Small intestine (tissue), 7 donors: Measurements from ENCODE around the gene PXT1. TPM values are rescaled to one million over a fixed set of nuclear protein-coding genes. Genes with fewer than 3 reads are reported as not detected.
A peak's percentile ranks its signal among the peaks of the same experiment; 100 is the strongest.
"Not testable (repeated sequence)": the region's sequence is repeated elsewhere in the genome, so short reads cannot be mapped to it uniquely, and the experiment has no call there.

Source experiments
- DNase-seq, 2 donors: peaks; one replicate each; pipeline versions ENCODE4 v3.0.0 to v3.0.0-alpha.2; 2013
- FAIRE-seq: peaks from 2 replicates; lab custom pipeline; 2012; peaks lifted over from hg19 to GRCh38; lab: Jason Lieb, UNC
- H3K27ac ChIP-seq, 3 donors: one replicate each; pipeline ENCODE4 v1.5.1; 2013; ENCODE audit warnings: low read length in 2 of 3, mild to moderate bottlenecking in 2 of 3, control low read depth in 1 of 3, inconsistent platforms in 1 of 3, low read depth in 1 of 3, moderate library complexity in 1 of 3
- H3K27me3 ChIP-seq, 3 donors: one replicate each; pipeline ENCODE4 v1.6.1; 2013; ENCODE audit warnings: low read length in 3 of 3, inconsistent platforms in 1 of 3; ENCODE audit not compliant: control insufficient read depth in 3 of 3, insufficient read depth in 3 of 3
- H3K36me3 ChIP-seq, 3 donors: one replicate each; pipeline ENCODE4 v1.6.1; 2013; ENCODE audit warnings: low read length in 3 of 3, inconsistent platforms in 1 of 3, low read depth in 1 of 3, mild to moderate bottlenecking in 1 of 3, moderate library complexity in 1 of 3; ENCODE audit not compliant: control insufficient read depth in 3 of 3, insufficient read depth in 2 of 3
- H3K4me1 ChIP-seq, 3 donors: one replicate each; pipeline ENCODE4 v1.6.1; 2013; ENCODE audit warnings: low read length in 2 of 3, inconsistent platforms in 1 of 3, low read depth in 1 of 3, mild to moderate bottlenecking in 1 of 3, moderate library complexity in 1 of 3; ENCODE audit not compliant: control insufficient read depth in 3 of 3, insufficient read depth in 2 of 3
- H3K4me3 ChIP-seq, 3 donors: one replicate each; pipeline ENCODE4 v1.5.1; 2013; ENCODE audit warnings: low read length in 3 of 3, control low read depth in 1 of 3, inconsistent platforms in 1 of 3, low read depth in 1 of 3, mild to moderate bottlenecking in 1 of 3, moderate library complexity in 1 of 3
- H3K9me3 ChIP-seq, 2 donors: one replicate each; pipeline ENCODE4 v1.6.1; 2013; ENCODE audit warnings: low read depth in 1 of 2, low read length in 1 of 2; ENCODE audit not compliant: control insufficient read depth in 2 of 2, insufficient read depth in 1 of 2
- WGBS, 3 donors: extraction: QIAGEN DNeasy Blood & Tissue Kit; methylation state at CpG; one replicate each; pipeline ENCODE4 v1.1.7; 2013; 5-methylcytosine and 5-hydroxymethylcytosine counted together
- polyA plus RNA-seq, 4 donors: library from polyadenylated mRNA; stranded (reverse) in 3 of 4; unstranded in 1 of 4; fragments of 200-250 nt in 3 of 4; fragments of 120-200 nt in 1 of 4; gene quantifications; one replicate each; pipeline versions ENCODE4 v1.2.1 to v1.2.3, GENCODE V29; 2013
- donor health status: healthy with polysubstance abuse.
- donor health status: control.
- donor health status: control.
- donor health status: Bipolar disorder and iron deficiency.
- donor health status: healthy.

The PXT1 gene
- polyA plus RNA-seq, 4 donors, result 0.10 TPM; not detected in 3

- FAIRE-seq, result no peak
Measured at GRCh38 chr6:36367743-36368142, 74.9 kb downstream of the PXT1 start.

GRCh38 chr6:36364669-36365479 lies 77.8 kb downstream of the PXT1 start:
- WGBS, 3 donors, result 23 to 62% (median 29%) methylated on average over 14 to 19 of the region's 19 CpGs
- no peak for FAIRE-seq
- H3K27ac ChIP-seq, result peak overlapping the region; percentile 48 to 85 (median 83)

More at GRCh38 chr6:36367743-36368142, 74.9 kb downstream of the PXT1 start:
- Histone ChIP-seq H3K36me3 (peaks cover 0 to 57% (median 7%) of the 10 kb centered on the region in 3 donors), H3K4me3 (no peak overlapping the region), H3K4me1 (peaks cover 0 to 21% (median 0%) of the 10 kb centered on the region in 3 donors), H3K9me3 (no peaks in the 10 kb centered on the region), H3K27me3 (no peaks in the 10 kb centered on the region), H3K27ac (no peak overlapping the region)
- DNase-seq, result no peak
- 69 to 87% (median 74%) methylated on average over 3 of the region's 3 CpGs for WGBS, 3 donors

DNA sequence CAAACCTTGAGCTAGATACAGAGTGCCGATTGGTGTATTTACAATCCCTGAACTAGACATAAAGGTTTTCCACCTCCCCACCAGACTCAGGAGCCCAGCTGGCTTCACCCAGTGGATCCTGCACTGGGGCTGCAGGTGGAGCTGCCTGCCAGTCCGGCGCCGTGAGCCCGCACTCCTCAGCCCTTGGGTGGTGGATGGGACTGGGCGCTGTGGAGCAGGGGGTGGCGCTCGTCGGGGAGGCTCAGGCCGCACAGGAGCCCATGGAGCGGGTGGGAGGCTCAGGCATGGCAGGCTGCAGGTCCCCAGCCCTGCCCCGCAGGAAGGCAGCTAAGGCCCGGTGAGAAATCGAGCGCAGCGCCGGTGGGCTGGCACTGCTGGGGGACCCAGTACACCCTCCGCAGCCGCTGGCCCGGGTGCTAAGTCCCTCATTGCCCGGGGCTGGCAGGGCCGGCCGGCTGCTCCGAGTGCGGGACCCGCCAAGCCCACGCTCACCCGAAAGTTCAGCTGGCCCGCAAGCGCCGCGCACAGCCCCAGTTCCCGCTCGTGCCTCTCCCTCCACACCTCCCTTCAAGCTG lies 78.5 kb downstream of the PXT1 start:
- Histone ChIP-seq H3K36me3 (peaks cover 0 to 36% (median 2%) of the 10 kb centered on the region in 3 donors), H3K27ac (peak overlapping the region in 2 of 3 donors; percentile 83 to 85), H3K4me1 (peaks cover 0 to 25% (median 2%) of the 10 kb centered on the region in 3 donors)
- H3K9me3 ChIP-seq, H3K27me3 ChIP-seq, FAIRE-seq, DNase-seq, H3K4me3 ChIP-seq: not testable (repeated sequence)
- 94 to 96% (median 95%) methylated on average over 13 to 34 of the region's 34 CpGs for WGBS, 3 donors

More at GRCh38 chr6:36364669-36365479, 77.8 kb downstream of the PXT1 start:
- H3K4me3 ChIP-seq, result no peak overlapping the region
- H3K9me3 ChIP-seq, result no peaks in the 10 kb centered on the region
- peak; percentile 83 to 86 for DNase-seq
- peaks cover 0 to 42% (median 4%) of the 10 kb centered on the region in 3 donors for H3K36me3 ChIP-seq
- peaks cover 0 to 25% (median 2%) of the 10 kb centered on the region in 3 donors for H3K4me1 ChIP-seq
- no peaks in the 10 kb centered on the region for H3K27me3 ChIP-seq

DNA sequence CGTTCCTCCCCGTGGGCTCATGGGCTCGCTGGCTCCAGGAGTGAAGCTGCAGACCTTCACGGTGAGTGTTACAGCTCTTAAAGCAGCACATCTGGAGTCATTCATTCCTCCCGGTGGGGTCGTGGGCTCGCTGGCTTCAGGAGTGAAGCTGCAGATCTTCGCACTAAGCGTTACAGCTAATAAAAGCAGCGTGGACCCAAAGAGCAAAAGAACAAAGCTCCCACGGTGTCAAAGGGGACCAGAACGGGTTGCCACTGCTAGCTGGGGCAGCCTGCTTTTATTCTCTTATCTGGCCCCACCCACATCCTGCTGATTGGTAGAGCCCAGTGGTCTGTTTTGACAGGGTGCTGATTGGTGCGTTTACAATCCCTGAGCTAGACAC lies 79.3 kb downstream of the PXT1 start:
- 84 to 91% (median 88%) methylated on average over 12 to 13 of the region's 13 CpGs for WGBS, 3 donors
- peaks cover 0 to 28% (median 2%) of the 10 kb centered on the region in 3 donors for H3K36me3 ChIP-seq
- H3K4me3 ChIP-seq, H3K27me3 ChIP-seq, FAIRE-seq, H3K9me3 ChIP-seq, DNase-seq, H3K27ac ChIP-seq: not testable (repeated sequence)
- peaks cover 2 to 32% (median 4%) of the 10 kb centered on the region in 3 donors for H3K4me1 ChIP-seq

DNA sequence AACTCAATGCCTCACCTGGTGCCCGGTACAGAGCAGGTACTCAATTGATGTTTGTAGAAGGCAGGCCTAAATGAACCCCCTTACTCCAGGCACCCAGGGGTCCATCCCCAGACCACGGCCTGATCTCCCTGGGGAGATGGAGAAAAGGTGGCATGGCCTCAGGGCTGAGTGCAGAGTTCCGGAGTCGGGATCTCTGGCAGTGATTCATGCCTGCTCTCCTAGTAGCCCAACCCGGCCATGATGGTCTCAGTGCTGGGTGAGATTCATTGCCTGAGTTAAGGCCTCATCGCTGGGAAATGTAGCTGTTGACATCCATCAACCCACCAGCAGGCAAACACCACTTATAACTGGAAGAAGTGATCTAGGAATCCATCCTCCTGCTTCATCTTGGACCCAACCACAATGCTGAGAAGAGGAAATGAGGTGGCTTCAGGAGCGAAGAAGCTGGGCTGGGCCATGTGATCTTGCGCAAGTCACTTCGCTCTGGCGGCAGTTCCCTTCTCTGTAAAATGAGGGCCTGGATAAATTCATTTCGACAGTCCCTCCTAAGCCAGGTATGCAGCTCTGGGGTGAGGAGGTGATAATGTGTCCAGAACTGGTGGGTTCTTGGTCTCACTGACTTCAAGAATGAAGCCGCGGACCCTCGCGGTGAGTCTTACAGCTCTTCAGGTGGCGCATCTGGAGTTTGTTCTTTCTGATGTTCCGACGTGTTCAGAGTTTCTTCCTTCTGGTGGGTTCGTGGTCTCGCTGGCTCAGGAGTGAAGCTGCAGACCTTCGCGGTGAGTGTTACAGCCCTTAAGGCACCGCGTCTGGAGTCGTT lies 79.9 kb downstream of the PXT1 start:
- Histone ChIP-seq H3K4me3 (no peak overlapping the region), H3K27ac (no peak overlapping the region), H3K9me3 (no peaks in the 10 kb centered on the region), H3K36me3 (peaks cover 0 to 24% (median 2%) of the 10 kb centered on the region in 3 donors), H3K4me1 (peaks cover 2 to 38% (median 5%) of the 10 kb centered on the region in 3 donors), H3K27me3 (no peaks in the 10 kb centered on the region)
- FAIRE-seq (no peak), DNase-seq (no peak)
- 90 to 94% (median 94%) methylated on average over 25 of the region's 25 CpGs for WGBS, 3 donors

- FAIRE-seq, result no peak
- 84 to 89% (median 88%) methylated on average over 11 of the region's 11 CpGs for WGBS, 3 donors
Measured at GRCh38 chr6:36361071-36361470, 81.6 kb downstream of the PXT1 start.

DNA sequence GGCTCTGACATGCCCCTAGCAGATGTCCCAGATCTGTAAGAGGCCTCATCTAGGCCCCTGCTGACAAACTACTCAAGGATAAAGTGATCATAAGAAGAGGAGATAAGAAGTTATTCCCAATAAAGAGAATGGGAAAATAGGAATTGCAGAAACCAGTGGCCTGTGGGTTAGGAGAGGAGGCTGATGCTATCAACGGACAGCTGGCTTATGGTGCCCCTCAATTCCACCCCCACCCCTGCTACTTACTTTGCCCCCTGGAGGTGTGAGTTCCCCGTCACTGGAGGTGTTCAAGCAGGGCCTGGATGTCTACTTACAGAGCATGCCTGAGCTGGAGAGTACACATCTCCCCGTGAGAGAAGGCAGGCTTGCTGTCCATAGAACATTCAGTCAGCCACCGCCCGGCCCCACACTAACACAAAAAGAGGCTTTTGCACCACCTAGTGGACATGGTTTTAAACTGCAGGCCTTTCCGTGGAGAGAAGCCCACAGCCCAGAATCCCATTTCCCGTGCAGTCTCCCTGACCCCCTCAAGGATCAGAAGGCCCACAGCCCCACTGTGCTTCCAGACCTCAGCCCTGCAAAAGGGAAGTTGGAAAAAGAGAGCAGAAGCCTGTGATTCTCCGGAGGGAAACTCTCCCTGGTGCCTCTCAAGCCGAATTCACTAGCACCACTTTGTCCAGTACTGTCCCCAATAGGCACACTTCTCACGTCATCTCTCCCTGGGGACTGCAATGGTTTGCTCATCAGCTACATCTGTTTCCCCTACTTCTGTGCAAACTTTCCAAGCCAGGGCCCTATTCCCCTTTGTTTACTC lies 82.2 kb downstream of the PXT1 start:
- 21 to 23% (median 22%) methylated on average over 10 of the region's 10 CpGs for WGBS, 3 donors
- peak overlapping the region in 1 of 3 donors; percentile 54 for H3K27ac ChIP-seq
- H3K9me3 ChIP-seq, result no peaks in the 10 kb centered on the region
- no peak overlapping the region for H3K4me3 ChIP-seq
- DNase-seq (peak; percentile 87 to 89), FAIRE-seq (no peak)
- H3K36me3 ChIP-seq, result peaks cover 0 to 10% (median 2%) of the 10 kb centered on the region in 3 donors
- H3K27me3 ChIP-seq, result no peaks in the 10 kb centered on the region
- peaks cover 2 to 28% (median 5%) of the 10 kb centered on the region in 3 donors for H3K4me1 ChIP-seq

More at GRCh38 chr6:36361071-36361470, 81.6 kb downstream of the PXT1 start:
- H3K36me3 ChIP-seq, result peaks cover 0 to 15% (median 2%) of the 10 kb centered on the region in 3 donors
- H3K4me3 ChIP-seq, result no peak overlapping the region
- no peak overlapping the region for H3K27ac ChIP-seq
- no peaks in the 10 kb centered on the region for H3K27me3 ChIP-seq
- no peaks in the 10 kb centered on the region for H3K9me3 ChIP-seq
- H3K4me1 ChIP-seq, result peaks cover 2 to 34% (median 5%) of the 10 kb centered on the region in 3 donors
- DNase-seq, result no peak
